Measurements from ENCODE around the gene PDE4D. TPM values are rescaled to one million over a fixed set of nuclear protein-coding genes. Genes with fewer than 3 reads are reported as not detected.

PDE4D gene
- total and polyA plus RNA-seq, 2 donors (not counting 1 experiment from before 2014, with no cell fraction given): 14.9 to 171 TPM

GRCh38 chr5:59458966-59459729 lies 434.4 kb downstream of the PDE4D start:
- 94% methylated on average over 2 of the region's 3 CpGs for WGBS (ENCODE audit: insufficient coverage)
- no peak for ATAC-seq (ENCODE audit: low read depth)
- H3K4me1 Mint-ChIP-seq: no peaks in the 10 kb centered on the region
- Histone ChIP-seq H3K4me2 (replicated peaks; ENCODE audit: low read depth, low read length, poor library complexity, severe bottlenecking) (no peak overlapping the region), H2AFZ (ENCODE audit: insufficient read depth, low read depth, low read length, poor library complexity, severe bottlenecking) (no peak overlapping the region), H3K79me2 (ENCODE audit: control insufficient read depth, insufficient read depth, low read length) (no peaks in the 10 kb centered on the region), H3K9ac (ENCODE audit: low read length) (no peak overlapping the region), H4K20me1 (ENCODE audit: control insufficient read depth, insufficient read depth, low read length, poor library complexity, severe bottlenecking) (no peaks in the 10 kb centered on the region), H3K4me1 (ENCODE audit: control insufficient read depth in 2 of 2, insufficient read depth in 2 of 2, low read length in 2 of 2) (no peaks in the 10 kb centered on the region), H3K4me3 (ENCODE audit: control extremely low read depth in 1 of 5, extremely low read depth in 1 of 5, insufficient read depth in 1 of 5, low read depth in 2 of 5, low read length in 4 of 5) (no peak overlapping the region), H3K27ac (ENCODE audit: low read length in 2 of 2) (no peak overlapping the region), H3K9me3 (ENCODE audit: control extremely low read depth in 1 of 3, control insufficient read depth in 2 of 3, insufficient read depth in 1 of 3, low read length in 2 of 3) (peaks cover 0 to 3% (median 0%) of the 10 kb centered on the region in 3 donors), H3K27me3 (replicated peaks in 1 of 4; ENCODE audit: control extremely low read depth in 1 of 4, control insufficient read depth in 3 of 4, insufficient read depth in 4 of 4, low read length in 3 of 4) (no peaks in the 10 kb centered on the region), H3K36me3 (replicated peaks in 1 of 2; ENCODE audit: control extremely low read depth in 1 of 2, control insufficient read depth in 1 of 2, extremely low read depth in 1 of 2, insufficient read depth in 2 of 2, low read length in 1 of 2) (no peaks in the 10 kb centered on the region)
- no peak overlapping the region for H3K27ac Mint-ChIP-seq
- no peak for DNase-seq
- intact Hi-C loops (cut with micrococcal nuclease): no loop called here
- CTCF ChIA-PET: interaction anchor here (0.8 kb wide), 1 partner anchor 11 kb away, joined by 4 read pairs; no protein-coding TSS in a partner anchor
- no peak overlapping the region for H3K4me3 Mint-ChIP-seq
- H3K9me3 Mint-ChIP-seq (ENCODE audit: insufficient read depth): no peaks in the 10 kb centered on the region
- POLR2A ChIA-PET: no interaction called here
- H3K27me3 Mint-ChIP-seq: no peaks in the 10 kb centered on the region
- no peak for TF ChIP-seq CTCF (IDR thresholded peaks at IDR 0.05)
- TF ChIP-seq EZH2 (IDR thresholded peaks at IDR 0.05; ENCODE audit: borderline replicate concordance, insufficient read depth, low read depth, low read length, poor library complexity, severe bottlenecking): no peak

DNA sequence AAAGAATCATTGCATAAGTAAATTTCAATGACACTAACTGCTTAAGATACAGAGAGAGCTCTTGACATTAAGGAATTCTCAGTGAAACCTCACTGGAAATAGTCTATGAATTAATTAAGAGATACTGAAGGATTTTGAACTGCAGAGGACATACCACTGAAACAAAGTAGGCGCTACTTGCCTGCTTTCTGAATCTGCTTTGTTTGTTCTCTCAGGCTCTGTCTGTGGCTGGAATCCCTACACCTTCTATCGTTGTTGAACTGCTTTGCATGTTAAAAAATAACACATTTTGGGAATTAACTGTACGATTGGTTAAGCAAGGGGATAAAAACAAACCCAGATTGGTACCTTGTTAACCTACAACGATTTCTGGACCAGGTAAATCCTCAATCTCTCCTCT lies 435.2 kb downstream of the PDE4D start:
- Histone ChIP-seq H3K4me1 (ENCODE audit: control insufficient read depth in 2 of 2, insufficient read depth in 2 of 2, low read length in 2 of 2) (no peaks in the 10 kb centered on the region), H2AFZ (ENCODE audit: insufficient read depth, low read depth, low read length, poor library complexity, severe bottlenecking) (no peak overlapping the region), H3K27ac (ENCODE audit: low read length in 2 of 2) (no peak overlapping the region), H3K36me3 (replicated peaks in 1 of 2; ENCODE audit: control extremely low read depth in 1 of 2, control insufficient read depth in 1 of 2, extremely low read depth in 1 of 2, insufficient read depth in 2 of 2, low read length in 1 of 2) (no peaks in the 10 kb centered on the region), H3K9ac (ENCODE audit: low read length) (no peak overlapping the region), H3K27me3 (replicated peaks in 1 of 4; ENCODE audit: control extremely low read depth in 1 of 4, control insufficient read depth in 3 of 4, insufficient read depth in 4 of 4, low read length in 3 of 4) (no peaks in the 10 kb centered on the region), H4K20me1 (ENCODE audit: control insufficient read depth, insufficient read depth, low read length, poor library complexity, severe bottlenecking) (no peaks in the 10 kb centered on the region), H3K4me3 (ENCODE audit: control extremely low read depth in 1 of 5, extremely low read depth in 1 of 5, insufficient read depth in 1 of 5, low read depth in 2 of 5, low read length in 4 of 5) (no peak overlapping the region), H3K4me2 (replicated peaks; ENCODE audit: low read depth, low read length, poor library complexity, severe bottlenecking) (no peak overlapping the region), H3K9me3 (ENCODE audit: control extremely low read depth in 1 of 3, control insufficient read depth in 2 of 3, insufficient read depth in 1 of 3, low read length in 2 of 3) (peaks cover 0 to 3% (median 0%) of the 10 kb centered on the region in 3 donors), H3K79me2 (ENCODE audit: control insufficient read depth, insufficient read depth, low read length) (no peaks in the 10 kb centered on the region)
- 77% methylated on average over 4 of the region's 4 CpGs for WGBS (ENCODE audit: insufficient coverage)
- ChIA-PET CTCF (no interaction called here), POLR2A (no interaction called here)
- no peak overlapping the region for H3K4me3 Mint-ChIP-seq
- no peaks in the 10 kb centered on the region for H3K9me3 Mint-ChIP-seq (ENCODE audit: insufficient read depth)
- ATAC-seq (ENCODE audit: low read depth) (no peak), DNase-seq (no peak)
- H3K4me1 Mint-ChIP-seq: no peaks in the 10 kb centered on the region
- H3K27ac Mint-ChIP-seq: no peak overlapping the region
- no peaks in the 10 kb centered on the region for H3K27me3 Mint-ChIP-seq
- TF ChIP-seq CTCF (IDR thresholded peaks at IDR 0.05) (no peak), EZH2 (IDR thresholded peaks at IDR 0.05; ENCODE audit: borderline replicate concordance, insufficient read depth, low read depth, low read length, poor library complexity, severe bottlenecking) (no peak)
- intact Hi-C loops (cut with micrococcal nuclease): no loop called here
